NB4 (cell line): ENCODE results near the gene PLCB3.
"Not testable (repeated sequence)": the region's sequence is repeated elsewhere in the genome, so short reads cannot be mapped to it uniquely, and the experiment has no call there.

Experiments used
- DNase-seq: peaks from one replicate; pipeline ENCODE4 v3.0.0; 2010; ENCODE audit warnings: low read depth
- H3K4me3 ChIP-seq: one replicate; pipeline ENCODE4 v1.5.1; 2011; ENCODE audit warnings: mild to moderate bottlenecking, low read depth, low read length, moderate library complexity
- CTCF ChIP-seq: IDR thresholded peaks from one replicate; pipeline ENCODE4 v1.5.1; 2012; ENCODE audit warnings: low read depth, low read length
- MYC ChIP-seq: IDR thresholded peaks from 2 replicates; pipeline ENCODE4 v1.6.1; 2011; ENCODE audit warnings: low read depth, low read length
- POLR2A ChIP-seq: IDR thresholded peaks from 2 replicates; pipeline ENCODE4 v1.6.1; 2011; ENCODE audit warnings: mild to moderate bottlenecking; ENCODE audit not compliant: insufficient read length; ENCODE audit errors: extremely low read depth
- TF ChIP-seq, protein P1 (sequence below): IDR thresholded peaks from 2 replicates; pipeline ENCODE4 v1.6.1; 2011; ENCODE audit warnings: low read depth, low read length

PLCB3 gene

DNA sequence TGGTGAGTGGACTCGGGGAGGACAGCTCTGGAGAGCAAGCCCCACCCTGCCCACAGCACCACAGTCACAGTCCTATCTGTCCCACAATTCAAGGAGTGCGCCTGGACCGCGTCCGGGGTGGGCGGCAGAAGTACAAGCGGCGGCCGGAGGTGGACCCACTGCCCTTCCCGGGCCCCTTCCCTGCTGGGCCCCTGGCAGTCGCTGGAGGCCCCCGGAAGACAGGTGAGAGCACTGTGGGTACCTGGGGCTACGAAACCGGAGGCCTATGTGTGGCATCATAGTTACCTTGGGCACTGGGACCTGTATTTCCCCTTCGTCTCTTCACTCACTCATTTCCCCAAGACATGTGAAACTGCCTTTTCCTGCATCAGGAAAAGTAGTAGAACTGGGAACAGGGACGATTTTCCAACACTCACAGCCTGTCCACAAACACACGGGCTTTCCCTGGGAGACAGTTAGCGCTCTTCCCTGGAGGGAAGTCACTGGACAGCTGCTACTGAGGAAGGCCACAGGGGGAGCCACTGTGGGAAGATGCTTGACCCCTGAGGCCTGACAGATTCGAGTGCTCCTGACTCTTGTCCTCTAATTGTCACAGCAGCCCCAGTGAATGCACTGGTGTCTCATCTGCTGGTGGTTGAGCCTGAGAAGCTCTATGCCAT, 62.9 kb downstream of the PLCB3 start:
- DNase-seq, result peak; percentile 45
- TF ChIP-seq CTCF (peak; percentile 39), POLR2A (no peak), MYC (no peak)
- TF ChIP-seq, protein P1, sequence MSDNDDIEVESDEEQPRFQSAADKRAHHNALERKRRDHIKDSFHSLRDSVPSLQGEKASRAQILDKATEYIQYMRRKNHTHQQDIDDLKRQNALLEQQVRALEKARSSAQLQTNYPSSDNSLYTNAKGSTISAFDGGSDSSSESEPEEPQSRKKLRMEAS, result no peak
- H3K4me3 ChIP-seq, result no peak overlapping the region

DNA sequence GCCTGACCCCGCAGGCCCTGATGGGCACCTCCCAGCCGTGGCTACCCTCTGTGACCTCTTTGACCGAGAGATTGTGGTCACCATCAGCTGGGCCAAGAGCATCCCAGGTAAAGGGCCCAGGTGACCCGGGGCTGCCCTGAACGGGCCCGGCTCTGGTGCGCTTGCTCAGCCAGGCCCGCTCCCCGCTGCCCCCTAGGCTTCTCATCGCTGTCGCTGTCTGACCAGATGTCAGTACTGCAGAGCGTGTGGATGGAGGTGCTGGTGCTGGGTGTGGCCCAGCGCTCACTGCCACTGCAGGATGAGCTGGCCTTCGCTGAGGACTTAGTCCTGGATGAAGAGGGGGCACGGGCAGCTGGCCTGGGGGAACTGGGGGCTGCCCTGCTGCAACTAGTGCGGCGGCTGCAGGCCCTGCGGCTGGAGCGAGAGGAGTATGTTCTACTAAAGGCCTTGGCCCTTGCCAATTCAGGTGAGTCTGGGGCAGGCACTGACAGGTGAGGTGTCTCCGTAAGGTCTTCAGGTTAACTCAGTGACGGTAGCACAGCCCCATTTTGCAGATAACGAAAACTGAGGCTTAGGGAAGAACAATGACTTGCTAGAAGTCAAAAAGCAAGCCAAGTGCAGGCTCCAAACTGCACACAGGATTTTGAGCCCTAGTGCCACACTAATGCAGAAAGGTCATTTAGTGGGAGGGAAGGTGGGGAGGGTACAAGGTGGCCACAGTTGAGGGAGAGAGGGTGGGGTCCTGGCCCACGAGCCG, 63.7 kb downstream of the PLCB3 start:
- no peak for DNase-seq
- H3K4me3 ChIP-seq, result no peak overlapping the region
- TF ChIP-seq MYC (no peak), CTCF (no peak)

DNA sequence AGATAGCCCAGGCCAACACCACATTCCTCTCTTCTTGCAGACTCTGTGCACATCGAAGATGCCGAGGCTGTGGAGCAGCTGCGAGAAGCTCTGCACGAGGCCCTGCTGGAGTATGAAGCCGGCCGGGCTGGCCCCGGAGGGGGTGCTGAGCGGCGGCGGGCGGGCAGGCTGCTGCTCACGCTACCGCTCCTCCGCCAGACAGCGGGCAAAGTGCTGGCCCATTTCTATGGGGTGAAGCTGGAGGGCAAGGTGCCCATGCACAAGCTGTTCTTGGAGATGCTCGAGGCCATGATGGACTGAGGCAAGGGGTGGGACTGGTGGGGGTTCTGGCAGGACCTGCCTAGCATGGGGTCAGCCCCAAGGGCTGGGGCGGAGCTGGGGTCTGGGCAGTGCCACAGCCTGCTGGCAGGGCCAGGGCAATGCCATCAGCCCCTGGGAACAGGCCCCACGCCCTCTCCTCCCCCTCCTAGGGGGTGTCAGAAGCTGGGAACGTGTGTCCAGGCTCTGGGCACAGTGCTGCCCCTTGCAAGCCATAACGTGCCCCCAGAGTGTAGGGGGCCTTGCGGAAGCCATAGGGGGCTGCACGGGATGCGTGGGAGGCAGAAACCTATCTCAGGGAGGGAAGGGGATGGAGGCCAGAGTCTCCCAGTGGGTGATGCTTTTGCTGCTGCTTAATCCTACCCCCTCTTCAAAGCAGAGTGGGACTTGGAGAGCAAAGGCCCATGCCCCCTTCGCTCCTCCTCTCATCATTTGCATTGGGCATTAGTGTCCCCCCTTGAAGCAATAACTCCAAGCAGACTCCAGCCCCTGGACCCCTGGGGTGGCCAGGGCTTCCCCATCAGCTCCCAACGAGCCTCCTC, 64.6 kb downstream of the PLCB3 start:
- peak overlapping the region; percentile 79 for H3K4me3 ChIP-seq
- not testable (repeated sequence) for DNase-seq
- TF ChIP-seq POLR2A, result peak; percentile 26

DNA sequence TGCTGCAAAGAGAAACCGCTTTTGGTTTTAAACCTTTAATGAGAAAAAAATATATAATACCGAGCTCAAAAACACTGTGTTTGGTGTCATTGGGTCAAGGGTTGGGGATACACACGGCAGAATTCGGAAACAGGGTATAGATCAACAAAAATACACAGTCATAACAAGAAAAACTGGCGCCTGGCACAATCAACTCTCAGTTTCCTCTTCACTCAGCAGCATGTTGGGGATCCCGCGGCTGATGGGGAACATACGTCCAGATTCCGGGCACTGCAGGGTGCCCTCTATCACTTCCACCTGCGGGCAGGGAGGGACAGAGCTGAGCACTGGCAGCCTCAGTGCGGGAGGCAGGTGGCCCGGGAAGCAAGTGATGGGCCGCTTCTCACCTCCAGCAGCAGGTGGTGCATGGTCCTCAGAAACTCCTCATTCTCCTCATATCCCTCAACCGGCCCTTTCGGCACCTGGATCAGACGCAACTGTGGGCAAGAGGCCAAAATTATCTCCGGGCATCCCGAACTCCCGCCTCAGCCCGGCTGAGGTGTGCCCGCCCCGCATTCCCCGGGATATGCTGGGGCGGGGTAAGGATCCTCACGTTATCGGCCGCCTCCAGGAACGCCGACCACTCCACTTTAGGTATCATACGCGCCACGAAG, 65.5 kb downstream of the PLCB3 start:
- TF ChIP-seq CTCF (no peak), POLR2A (no peak), MYC (no peak)
- TF ChIP-seq, protein P1, result no peak
- H3K4me3 ChIP-seq, result peak overlapping the region; percentile 79
- DNase-seq, result peak; percentile 64

DNA sequence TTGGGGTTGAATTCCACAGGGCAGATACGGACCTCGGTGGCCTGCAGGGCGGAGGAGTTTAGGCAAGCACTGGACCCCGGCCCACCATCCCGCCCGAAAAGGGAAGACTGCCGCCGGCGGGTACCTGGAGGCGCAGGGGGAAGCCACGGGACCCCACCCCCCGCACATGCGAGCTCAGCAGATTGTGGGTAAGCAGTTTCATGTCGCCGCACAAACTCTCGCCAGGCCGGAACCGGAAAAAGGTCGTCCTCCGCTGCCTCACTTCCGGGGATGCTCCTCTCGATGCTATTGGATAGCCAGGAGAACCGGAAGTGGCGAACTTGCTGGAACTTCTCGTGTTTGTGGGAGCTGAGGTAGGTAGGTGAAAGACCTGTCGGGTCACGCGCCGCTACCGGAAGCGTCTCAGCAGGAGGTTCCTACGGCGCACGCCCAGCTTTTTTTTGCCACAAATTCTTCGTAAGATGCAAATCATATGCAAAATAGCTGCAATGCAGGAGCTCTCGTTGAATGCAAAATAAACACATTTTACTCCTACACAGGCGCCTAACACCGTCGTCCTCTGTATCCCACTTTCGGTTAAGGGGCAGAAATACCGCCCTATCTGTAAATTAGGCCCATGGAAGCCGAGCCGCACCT, 66.1 kb downstream of the PLCB3 start, which contains the start of gene TRMT112:
Gene TRMT112 (minus strand): TSS at position 235 of the 636 bp plus-strand sequence. CDS start 33 bp downstream, at position 202.
- TF ChIP-seq, protein P1, result peak; percentile 81
- peak; percentile 55 for TF ChIP-seq MYC
- TF ChIP-seq CTCF, result no peak
- peak; percentile 91 for TF ChIP-seq POLR2A
- peak within 1 kb of the TSS; percentile 79 for H3K4me3 ChIP-seq
- peak; percentile 99 for DNase-seq
